ENCODE measurements around the gene BTN2A1. TPM values are rescaled to one million over a fixed set of nuclear protein-coding genes. Genes with fewer than 3 reads are reported as not detected.

Gene BTN2A1
- total RNA-seq, 6 experiments from 2014 or later, result 3.6 to 8.3 (median 5.2) TPM

GRCh38 chr6:26476896-26477295, 19.1 kb downstream of the BTN2A1 start:
- ATAC-seq (no peak), DNase-seq (no peak)
- 72% methylated on average over 4 of the region's 4 CpGs for WGBS (ENCODE audit: insufficient coverage, low coverage, low lambda C conversion rate, missing lambda C conversion rate)
- H3K4me1 ChIP-seq, result peaks cover 0 to 10% (median 0%) of the 10 kb centered on the region in 4 donors
- H3K9me3 ChIP-seq, result no peaks in the 10 kb centered on the region
- intact Hi-C loops (cut with DNase I), result no loop called here
- TF ChIP-seq CTCF (IDR thresholded peaks at IDR 0.05) (no peak), POLR2A (IDR thresholded peaks at IDR 0.05) (no peak)
- H3K4me3 ChIP-seq, result no peak overlapping the region
- peak overlapping the region in 2 of 3 donors; percentile 4 to 6 for H3K27ac ChIP-seq
- no peaks in the 10 kb centered on the region for H3K27me3 ChIP-seq
- H3K36me3 ChIP-seq, result no peaks in the 10 kb centered on the region

- peak overlapping the region in 2 of 3 donors; percentile 6 to 19 for H3K27ac ChIP-seq
- TF ChIP-seq POLR2A (IDR thresholded peaks at IDR 0.05) (no peak), CTCF (IDR thresholded peaks at IDR 0.05) (no peak)
- H3K9me3 ChIP-seq, result no peaks in the 10 kb centered on the region
- H3K4me3 ChIP-seq, result no peak overlapping the region
- no peaks in the 10 kb centered on the region for H3K27me3 ChIP-seq
- H3K36me3 ChIP-seq, result no peaks in the 10 kb centered on the region
- intact Hi-C loops (cut with DNase I), result no loop called here
- H3K4me1 ChIP-seq, result peaks cover 0 to 10% (median 0%) of the 10 kb centered on the region in 4 donors
- ATAC-seq (no peak), DNase-seq (no peak)
- 17% methylated on average over 1 of the region's 1 CpG for WGBS (ENCODE audit: insufficient coverage, low coverage, low lambda C conversion rate, missing lambda C conversion rate)
Observed at GRCh38 chr6:26477426-26477825, 19.7 kb downstream of the BTN2A1 start.

GRCh38 chr6:26478100-26478984, 20.6 kb downstream of the BTN2A1 start:
- ATAC-seq, result no peak
- TF ChIP-seq POLR2A (IDR thresholded peaks at IDR 0.05) (no peak), CTCF (IDR thresholded peaks at IDR 0.05) (no peak)
- peak overlapping the region in 1 of 3 donors; percentile 6 for H3K27ac ChIP-seq
- no peaks in the 10 kb centered on the region for H3K9me3 ChIP-seq
- no peak for DNase-seq
- H3K36me3 ChIP-seq, result no peaks in the 10 kb centered on the region
- no peak overlapping the region for H3K4me3 ChIP-seq
- 90% methylated on average over 2 of the region's 2 CpGs for WGBS (ENCODE audit: insufficient coverage, low coverage, low lambda C conversion rate, missing lambda C conversion rate)
- peaks cover 0 to 10% (median 0%) of the 10 kb centered on the region in 4 donors for H3K4me1 ChIP-seq
- intact Hi-C loops (cut with DNase I), result no loop called here
- no peaks in the 10 kb centered on the region for H3K27me3 ChIP-seq

- intact Hi-C loops (cut with DNase I), result no loop called here
- peaks cover 0 to 10% (median 0%) of the 10 kb centered on the region in 4 donors for H3K4me1 ChIP-seq
- H3K27ac ChIP-seq, result no peak overlapping the region
Observed at GRCh38 chr6:26478985-26479278, 21.2 kb downstream of the BTN2A1 start.

More at GRCh38 chr6:26478985-26479278, 21.2 kb downstream of the BTN2A1 start:
- H3K4me3 ChIP-seq, result no peak overlapping the region
- ATAC-seq, result peak in 1 of 4 donors; percentile 6
- 31% methylated on average over 2 of the region's 3 CpGs for WGBS (ENCODE audit: insufficient coverage, low coverage, low lambda C conversion rate, missing lambda C conversion rate)
- no peak for TF ChIP-seq POLR2A (IDR thresholded peaks at IDR 0.05)
- TF ChIP-seq CTCF (IDR thresholded peaks at IDR 0.05), result no peak
- no peaks in the 10 kb centered on the region for H3K27me3 ChIP-seq
- H3K9me3 ChIP-seq, result no peaks in the 10 kb centered on the region
- H3K36me3 ChIP-seq, result no peaks in the 10 kb centered on the region
- DNase-seq, result no peak
